ENCODE results near the gene TMEM72. TPM values are rescaled to one million over a fixed set of nuclear protein-coding genes. Genes with fewer than 3 reads are reported as not detected.

The TMEM72 gene
- total RNA-seq, 1 experiment from 2014 or later = not detected

DNA sequence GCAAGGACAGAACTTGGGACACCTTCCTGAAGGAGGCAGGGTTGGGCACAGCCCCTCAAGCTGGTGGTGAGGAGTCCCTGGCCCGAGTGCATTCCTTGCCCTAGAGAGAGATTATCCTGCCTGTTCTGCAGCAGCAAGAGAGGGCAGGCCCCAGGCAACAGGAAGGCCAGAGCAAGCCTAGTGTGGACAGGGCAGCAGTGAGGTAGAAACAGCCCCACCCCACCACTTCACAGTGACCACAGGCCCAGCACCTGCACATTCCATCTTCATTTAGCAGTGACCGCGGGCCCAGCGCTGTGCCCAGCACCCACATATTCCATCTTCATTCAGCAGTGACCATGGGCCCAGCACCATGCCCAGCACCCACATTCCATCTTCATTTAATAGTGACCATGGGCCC, 16.4 kb upstream of the TMEM72 start:
- no peak overlapping the region for H2AFZ ChIP-seq (ENCODE audit: low read length)
- no peaks in the 10 kb centered on the region for H3K9me2 ChIP-seq (replicated peaks; ENCODE audit: insufficient read depth, low read length)
- peaks cover 77% of the 10 kb centered on the region for H3K4me1 ChIP-seq (ENCODE audit: low read length)
- H3K27ac ChIP-seq (ENCODE audit: low read length) = peak overlapping the region; percentile 86
- H3K27me3 ChIP-seq (ENCODE audit: low read length) = no peaks in the 10 kb centered on the region
- H3K9ac ChIP-seq (ENCODE audit: low read length) = peak overlapping the region; percentile 21; the same call in 1 of the 2 replicates
- no peaks in the 10 kb centered on the region for H4K20me1 ChIP-seq (ENCODE audit: insufficient read depth, low read depth, low read length)
- H3K4me2 ChIP-seq (ENCODE audit: low read depth, low read length, poor library complexity, severe bottlenecking) = peak overlapping the region; percentile 53
- H3K79me2 ChIP-seq (ENCODE audit: low read length) = no peaks in the 10 kb centered on the region
- no peaks in the 10 kb centered on the region for H3K36me3 ChIP-seq (ENCODE audit: insufficient read depth, low read length)
- peak overlapping the region; percentile 34; the same call in 1 of the 2 replicates for H3K4me3 ChIP-seq (ENCODE audit: low read length)
- H3K9me3 ChIP-seq (ENCODE audit: low read length) = no peaks in the 10 kb centered on the region
- no peak for DNase-seq

DNA sequence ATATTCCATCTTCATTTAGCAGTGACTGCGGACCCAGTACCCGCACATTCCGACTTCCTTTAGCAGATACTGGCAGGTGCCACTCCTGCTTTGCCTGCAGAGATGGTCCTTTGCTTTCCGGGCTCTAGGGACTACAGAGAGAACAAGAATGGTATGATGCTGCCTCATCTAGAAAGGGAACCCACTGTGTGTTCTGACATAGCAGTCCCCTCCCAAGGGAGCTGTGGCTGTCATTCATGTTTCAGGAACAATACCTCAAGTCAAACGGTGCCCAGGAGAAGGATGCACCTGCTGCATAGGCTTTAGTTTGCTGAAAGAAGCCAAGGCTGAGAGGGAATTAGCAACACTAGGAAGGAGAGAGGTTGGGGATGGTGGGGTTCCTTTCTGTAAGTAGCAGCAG, 15.9 kb upstream of the TMEM72 start:
- H3K9me3 ChIP-seq (ENCODE audit: low read length) = no peaks in the 10 kb centered on the region
- H3K79me2 ChIP-seq (ENCODE audit: low read length) = no peaks in the 10 kb centered on the region
- H3K9ac ChIP-seq (ENCODE audit: low read length) = peak overlapping the region; percentile 21; the same call in 1 of the 2 replicates
- H3K9me2 ChIP-seq (replicated peaks; ENCODE audit: insufficient read depth, low read length) = no peaks in the 10 kb centered on the region
- H4K20me1 ChIP-seq (ENCODE audit: insufficient read depth, low read depth, low read length) = no peaks in the 10 kb centered on the region
- peak overlapping the region; percentile 86 for H3K27ac ChIP-seq (ENCODE audit: low read length)
- no peak overlapping the region for H2AFZ ChIP-seq (ENCODE audit: low read length)
- peak overlapping the region; percentile 34 for H3K4me3 ChIP-seq (ENCODE audit: low read length)
- H3K36me3 ChIP-seq (ENCODE audit: insufficient read depth, low read length) = no peaks in the 10 kb centered on the region
- H3K4me1 ChIP-seq (ENCODE audit: low read length) = peaks cover 72% of the 10 kb centered on the region
- peak; percentile 81 for DNase-seq
- no peaks in the 10 kb centered on the region for H3K27me3 ChIP-seq (ENCODE audit: low read length)
- peak overlapping the region; percentile 53 for H3K4me2 ChIP-seq (ENCODE audit: low read depth, low read length, poor library complexity, severe bottlenecking)

DNA sequence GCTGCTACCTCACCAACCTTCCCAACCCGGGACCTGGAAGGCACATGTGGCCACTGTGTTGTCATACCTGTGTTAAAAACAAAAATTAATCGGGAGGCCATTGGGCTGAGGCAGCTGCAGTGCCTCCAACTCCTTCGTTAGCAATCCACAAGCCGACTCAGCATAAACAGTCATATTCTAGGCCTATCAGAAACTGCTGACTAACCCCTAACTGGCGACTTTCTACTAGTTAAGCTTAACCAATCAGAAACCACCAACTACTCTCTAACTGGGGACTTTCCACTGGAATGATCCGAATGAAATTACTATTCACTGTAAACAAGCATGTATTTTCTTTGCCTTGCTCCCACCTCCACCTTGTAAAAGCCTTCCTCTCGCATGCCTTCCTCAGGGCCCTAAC, 14.1 kb upstream of the TMEM72 start:
- DNase-seq = no peak
- Histone ChIP-seq H3K79me2 (ENCODE audit: low read length) (no peaks in the 10 kb centered on the region), H3K4me3 (ENCODE audit: low read length) (no peak overlapping the region), H2AFZ (ENCODE audit: low read length) (no peak overlapping the region), H3K27me3 (ENCODE audit: low read length) (no peaks in the 10 kb centered on the region), H4K20me1 (ENCODE audit: insufficient read depth, low read depth, low read length) (no peaks in the 10 kb centered on the region), H3K36me3 (ENCODE audit: insufficient read depth, low read length) (no peaks in the 10 kb centered on the region), H3K9ac (ENCODE audit: low read length) (no peak overlapping the region), H3K4me1 (ENCODE audit: low read length) (peaks cover 72% of the 10 kb centered on the region), H3K9me3 (ENCODE audit: low read length) (no peaks in the 10 kb centered on the region), H3K4me2 (ENCODE audit: low read depth, low read length, poor library complexity, severe bottlenecking) (peak overlapping the region; percentile 24), H3K9me2 (replicated peaks; ENCODE audit: insufficient read depth, low read length) (no peaks in the 10 kb centered on the region), H3K27ac (ENCODE audit: low read length) (peak overlapping the region; percentile 41; the same call in 1 of the 2 replicates)

DNA sequence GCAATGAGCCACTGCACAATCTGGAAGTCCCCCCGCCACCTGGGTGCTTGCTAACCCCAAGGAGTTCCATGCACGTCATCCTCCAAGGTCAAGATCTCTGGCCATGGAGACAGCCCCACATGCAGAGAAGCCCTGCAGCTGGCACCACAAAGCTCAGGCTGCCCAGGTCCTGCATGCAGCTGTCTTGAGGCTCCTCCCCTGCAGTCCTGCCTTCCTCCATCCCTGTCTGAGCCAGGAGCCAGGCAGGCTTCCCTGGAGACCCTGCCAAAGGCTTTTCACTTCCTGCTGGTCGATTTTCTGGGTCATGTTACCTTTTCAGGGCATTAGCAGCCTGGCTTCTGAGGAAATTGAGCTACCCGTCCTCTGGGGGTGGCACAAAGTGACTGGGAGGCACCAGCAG, 12.5 kb upstream of the TMEM72 start:
- Histone ChIP-seq H2AFZ (ENCODE audit: low read length) (no peak overlapping the region), H4K20me1 (ENCODE audit: insufficient read depth, low read depth, low read length) (no peaks in the 10 kb centered on the region), H3K79me2 (ENCODE audit: low read length) (no peaks in the 10 kb centered on the region), H3K27ac (ENCODE audit: low read length) (peak overlapping the region; percentile 28; the same call in 1 of the 2 replicates), H3K4me3 (ENCODE audit: low read length) (no peak overlapping the region), H3K9me2 (replicated peaks; ENCODE audit: insufficient read depth, low read length) (no peaks in the 10 kb centered on the region), H3K27me3 (ENCODE audit: low read length) (no peaks in the 10 kb centered on the region), H3K9me3 (ENCODE audit: low read length) (no peaks in the 10 kb centered on the region), H3K36me3 (ENCODE audit: insufficient read depth, low read length) (no peaks in the 10 kb centered on the region), H3K4me1 (ENCODE audit: low read length) (peaks cover 70% of the 10 kb centered on the region), H3K9ac (ENCODE audit: low read length) (no peak overlapping the region), H3K4me2 (ENCODE audit: low read depth, low read length, poor library complexity, severe bottlenecking) (no peak overlapping the region)
- no peak for DNase-seq

DNA sequence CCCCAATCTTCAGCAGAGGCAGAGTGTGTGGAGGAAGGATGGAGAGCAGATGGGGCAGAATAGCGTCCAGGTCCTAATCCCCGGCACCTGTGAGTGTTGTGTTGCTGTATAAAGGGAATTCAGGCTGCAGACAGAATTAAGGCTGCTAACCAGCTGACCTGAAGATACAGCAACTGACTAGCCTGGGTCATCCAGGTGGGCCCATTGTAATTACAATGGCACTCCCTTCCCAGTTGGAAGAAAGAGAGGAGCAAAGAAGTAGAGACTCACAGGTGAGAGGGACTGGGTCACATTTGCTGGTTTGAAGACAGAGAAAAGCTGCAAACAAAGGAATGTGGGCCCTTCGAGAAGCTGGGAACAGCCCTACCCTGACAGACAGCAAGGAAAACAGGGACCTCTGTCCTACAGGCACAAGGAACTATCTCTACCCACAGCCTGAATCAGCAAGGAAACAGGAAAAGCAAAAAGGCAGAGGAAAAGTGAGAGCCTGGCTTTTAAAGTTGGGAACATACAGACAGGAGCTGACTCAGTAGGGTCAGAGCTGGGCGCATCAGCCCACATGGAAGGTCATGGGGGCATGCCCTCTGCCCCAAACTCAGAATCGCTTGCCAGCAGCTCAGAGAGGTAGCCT, 11.6 kb upstream of the TMEM72 start:
- H3K9me2 ChIP-seq (replicated peaks; ENCODE audit: insufficient read depth, low read length) = no peaks in the 10 kb centered on the region
- no peak overlapping the region for H3K27ac ChIP-seq (ENCODE audit: low read length)
- no peak overlapping the region for H2AFZ ChIP-seq (ENCODE audit: low read length)
- no peak overlapping the region for H3K9ac ChIP-seq (ENCODE audit: low read length)
- no peaks in the 10 kb centered on the region for H3K9me3 ChIP-seq (ENCODE audit: low read length)
- no peaks in the 10 kb centered on the region for H3K36me3 ChIP-seq (ENCODE audit: insufficient read depth, low read length)
- H3K79me2 ChIP-seq (ENCODE audit: low read length) = no peaks in the 10 kb centered on the region
- H3K4me3 ChIP-seq (ENCODE audit: low read length) = no peak overlapping the region
- no peak for DNase-seq
- H3K4me1 ChIP-seq (ENCODE audit: low read length) = peaks cover 62% of the 10 kb centered on the region
- no peak overlapping the region for H3K4me2 ChIP-seq (ENCODE audit: low read depth, low read length, poor library complexity, severe bottlenecking)
- no peaks in the 10 kb centered on the region for H3K27me3 ChIP-seq (ENCODE audit: low read length)
- no peaks in the 10 kb centered on the region for H4K20me1 ChIP-seq (ENCODE audit: insufficient read depth, low read depth, low read length)

DNA sequence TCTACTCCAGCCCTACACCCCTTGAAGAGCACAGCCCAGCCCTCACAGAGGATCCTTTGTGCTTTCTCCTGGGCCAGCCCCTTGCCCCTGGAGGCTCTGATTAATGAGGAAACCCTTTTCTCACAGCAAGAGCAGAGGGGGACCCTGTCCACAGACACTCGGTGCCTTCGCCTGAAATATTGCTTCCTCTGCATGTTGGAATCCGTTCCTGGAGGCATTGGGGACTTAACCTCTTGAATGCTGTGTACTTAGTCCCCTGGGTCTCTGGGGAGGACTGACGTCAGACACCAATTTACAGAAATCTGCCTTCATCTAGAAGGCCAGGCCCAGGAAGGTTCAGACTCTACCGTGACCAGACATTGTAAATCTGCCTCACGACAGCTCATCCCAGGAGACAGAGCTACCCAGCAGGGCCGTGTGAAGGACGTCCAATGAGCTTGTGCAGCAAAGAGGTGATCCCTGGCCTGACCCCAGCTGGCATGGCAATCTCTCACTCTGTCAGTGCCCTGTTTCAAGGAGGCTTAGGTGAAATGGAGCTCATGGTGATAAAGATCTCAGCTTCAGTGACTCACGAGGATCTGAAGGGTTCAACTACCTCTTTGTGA, 8.1 kb upstream of the TMEM72 start:
- Histone ChIP-seq H3K27ac (ENCODE audit: low read length) (no peak overlapping the region), H3K79me2 (ENCODE audit: low read length) (no peaks in the 10 kb centered on the region), H3K27me3 (ENCODE audit: low read length) (no peaks in the 10 kb centered on the region), H3K9me2 (replicated peaks; ENCODE audit: insufficient read depth, low read length) (no peaks in the 10 kb centered on the region), H3K4me1 (ENCODE audit: low read length) (peaks cover 29% of the 10 kb centered on the region), H3K36me3 (ENCODE audit: insufficient read depth, low read length) (no peaks in the 10 kb centered on the region), H2AFZ (ENCODE audit: low read length) (no peak overlapping the region), H3K9me3 (ENCODE audit: low read length) (no peaks in the 10 kb centered on the region), H4K20me1 (ENCODE audit: insufficient read depth, low read depth, low read length) (no peaks in the 10 kb centered on the region), H3K9ac (ENCODE audit: low read length) (no peak overlapping the region), H3K4me3 (ENCODE audit: low read length) (no peak overlapping the region), H3K4me2 (ENCODE audit: low read depth, low read length, poor library complexity, severe bottlenecking) (no peak overlapping the region)
- no peak for DNase-seq

DNA sequence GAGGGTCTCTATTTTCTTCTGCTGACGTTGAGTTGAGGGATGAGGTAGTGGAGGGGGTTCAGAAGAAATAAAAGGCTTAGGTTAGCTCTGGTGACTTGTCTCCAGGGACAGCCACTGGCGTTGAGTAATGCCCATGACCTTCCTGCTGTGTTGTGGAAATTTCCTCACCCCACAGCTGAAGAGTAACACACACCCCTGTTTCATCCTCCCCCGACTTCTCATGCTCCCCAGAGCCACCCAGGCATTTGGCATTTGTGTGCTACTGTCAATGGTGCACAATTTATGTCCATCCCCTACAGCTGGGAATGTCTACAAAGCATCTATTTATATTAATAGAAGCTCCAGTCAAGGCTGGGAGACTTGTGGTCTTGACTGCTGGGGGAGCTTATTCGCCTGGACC, 4.7 kb upstream of the TMEM72 start:
- no peaks in the 10 kb centered on the region for H3K79me2 ChIP-seq (ENCODE audit: low read length)
- H3K36me3 ChIP-seq (ENCODE audit: insufficient read depth, low read length) = no peaks in the 10 kb centered on the region
- H2AFZ ChIP-seq (ENCODE audit: low read length) = no peak overlapping the region
- H3K9ac ChIP-seq (ENCODE audit: low read length) = no peak overlapping the region
- no peak overlapping the region for H3K4me2 ChIP-seq (ENCODE audit: low read depth, low read length, poor library complexity, severe bottlenecking)
- H4K20me1 ChIP-seq (ENCODE audit: insufficient read depth, low read depth, low read length) = no peaks in the 10 kb centered on the region
- H3K4me3 ChIP-seq (ENCODE audit: low read length) = no peak overlapping the region
- peaks cover 15% of the 10 kb centered on the region for H3K4me1 ChIP-seq (ENCODE audit: low read length)
- H3K9me2 ChIP-seq (replicated peaks; ENCODE audit: insufficient read depth, low read length) = no peaks in the 10 kb centered on the region
- no peaks in the 10 kb centered on the region for H3K9me3 ChIP-seq (ENCODE audit: low read length)
- H3K27me3 ChIP-seq (ENCODE audit: low read length) = no peaks in the 10 kb centered on the region
- no peak for DNase-seq
- H3K27ac ChIP-seq (ENCODE audit: low read length) = no peak overlapping the region

DNA sequence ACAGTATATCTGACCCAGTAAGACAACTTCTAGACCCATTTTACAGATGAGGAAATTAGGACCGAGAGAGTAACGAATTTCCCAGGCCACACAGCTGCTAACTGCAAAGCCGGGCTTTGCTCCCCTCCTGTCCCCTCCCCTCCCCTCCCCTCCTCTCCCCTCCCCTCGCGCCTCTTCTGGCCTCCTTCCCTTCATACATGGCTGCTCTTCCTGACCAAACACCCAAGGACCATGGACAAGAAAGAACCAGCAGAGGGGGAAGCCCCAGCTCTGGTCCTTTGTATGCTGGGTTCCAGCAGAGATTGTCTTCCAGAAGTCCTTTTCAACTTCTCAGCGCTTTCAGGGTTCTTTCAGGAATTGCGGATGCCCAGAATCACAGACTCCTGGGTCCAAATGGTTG, 3.6 kb upstream of the TMEM72 start:
- H3K4me3 ChIP-seq (ENCODE audit: low read length) = no peak overlapping the region
- H3K79me2 ChIP-seq (ENCODE audit: low read length) = no peaks in the 10 kb centered on the region
- no peak overlapping the region for H3K27ac ChIP-seq (ENCODE audit: low read length)
- H3K4me2 ChIP-seq (ENCODE audit: low read depth, low read length, poor library complexity, severe bottlenecking) = no peak overlapping the region
- H3K4me1 ChIP-seq (ENCODE audit: low read length) = peaks cover 18% of the 10 kb centered on the region
- no peaks in the 10 kb centered on the region for H3K9me3 ChIP-seq (ENCODE audit: low read length)
- no peak overlapping the region for H2AFZ ChIP-seq (ENCODE audit: low read length)
- H3K36me3 ChIP-seq (ENCODE audit: insufficient read depth, low read length) = no peaks in the 10 kb centered on the region
- no peaks in the 10 kb centered on the region for H3K9me2 ChIP-seq (replicated peaks; ENCODE audit: insufficient read depth, low read length)
- H3K9ac ChIP-seq (ENCODE audit: low read length) = no peak overlapping the region
- DNase-seq = no peak
- H3K27me3 ChIP-seq (ENCODE audit: low read length) = no peaks in the 10 kb centered on the region
- no peaks in the 10 kb centered on the region for H4K20me1 ChIP-seq (ENCODE audit: insufficient read depth, low read depth, low read length)

Data from Karpas-422 (cell line).